ENCODE results near the gene LRMDA.

Gene LRMDA

GRCh38 chr10:75720157-75720556 is 288.7 kb downstream of the LRMDA start:
- POLR2A ChIA-PET: no interaction called here
- CTCF ChIA-PET: interaction anchor here (1.4 kb wide), 1 partner anchor 10 kb away, joined by 3 read pairs; no protein-coding TSS in a partner anchor
- no peak for TF ChIP-seq CTCF (IDR thresholded peaks at IDR 0.05; ENCODE audit: control extremely low read depth, extremely low read depth, low read depth, missing control alignments)
- DNase-seq (ENCODE audit: extremely low spot score): no peak

- no peak for DNase-seq (ENCODE audit: extremely low spot score)
- POLR2A ChIA-PET: no interaction called here
- no peak for TF ChIP-seq CTCF (IDR thresholded peaks at IDR 0.05; ENCODE audit: control extremely low read depth, extremely low read depth, low read depth, missing control alignments)
- CTCF ChIA-PET: no interaction called here
Measured at GRCh38 chr10:75722020-75722419, 290.6 kb downstream of the LRMDA start.

GRCh38 chr10:75722609-75723008 is 291.2 kb downstream of the LRMDA start:
- TF ChIP-seq CTCF (IDR thresholded peaks at IDR 0.05; ENCODE audit: control extremely low read depth, extremely low read depth, low read depth, missing control alignments): no peak
- DNase-seq (ENCODE audit: extremely low spot score): no peak
- ChIA-PET POLR2A (no interaction called here), CTCF (interaction anchor here (1.0 kb wide), 1 partner anchor 8 kb away, joined by 5 read pairs; no protein-coding TSS in a partner anchor)

- DNase-seq (ENCODE audit: extremely low spot score): no peak
- ChIA-PET POLR2A (no interaction called here), CTCF (interaction anchor here (1.0 kb wide), 1 partner anchor 7 kb away, joined by 5 read pairs; no protein-coding TSS in a partner anchor)
- TF ChIP-seq CTCF (IDR thresholded peaks at IDR 0.05; ENCODE audit: control extremely low read depth, extremely low read depth, low read depth, missing control alignments): no peak
Measured at GRCh38 chr10:75723319-75723980, 292.0 kb downstream of the LRMDA start.

- no peak for DNase-seq (ENCODE audit: extremely low spot score)
- ChIA-PET CTCF (no interaction called here), POLR2A (no interaction called here)
- TF ChIP-seq CTCF (IDR thresholded peaks at IDR 0.05; ENCODE audit: control extremely low read depth, extremely low read depth, low read depth, missing control alignments): no peak
Measured at GRCh38 chr10:75724047-75724446, 292.6 kb downstream of the LRMDA start.

- ChIA-PET POLR2A (interaction anchor here (0.8 kb wide), 1 partner anchor 190 kb away, joined by 3 read pairs; no protein-coding TSS in a partner anchor), CTCF (interaction anchor here (1.3 kb wide), 1 partner anchor 26 kb away, joined by 3 read pairs; no protein-coding TSS in a partner anchor)
- no peak for TF ChIP-seq CTCF (IDR thresholded peaks at IDR 0.05; ENCODE audit: control extremely low read depth, extremely low read depth, low read depth, missing control alignments)
- DNase-seq (ENCODE audit: extremely low spot score): no peak
Measured at GRCh38 chr10:75726522-75727483, 295.4 kb downstream of the LRMDA start.

Data from GM10248 (cell line).